Effector memory CD4-positive, alpha-beta T cell (primary cell): ENCODE measurements around the gene PRKAG2.

Experiments used
- DNase-seq, 3 donors: peaks; one replicate each; pipeline ENCODE4 v3.0.0-alpha.2; 2020
- H3K27ac ChIP-seq: 2 replicates; pipeline ENCODE4 v1.7.0; 2013; ENCODE audit warnings: mild to moderate bottlenecking, low read length, moderate library complexity; ENCODE audit not compliant: insufficient read depth, poor library complexity, severe bottlenecking
- H3K27me3 ChIP-seq: replicated peaks from 2 replicates; pipeline ENCODE4 v1.7.0; 2013; ENCODE audit warnings: mild to moderate bottlenecking, low read length; ENCODE audit not compliant: insufficient read depth, control insufficient read depth, poor library complexity, severe bottlenecking
- H3K36me3 ChIP-seq: 2 replicates; pipeline ENCODE4 v1.7.0; 2013; ENCODE audit warnings: mild to moderate bottlenecking, low read length, moderate library complexity; ENCODE audit not compliant: control insufficient read depth, insufficient read depth
- H3K4me1 ChIP-seq: 2 replicates; pipeline ENCODE4 v1.7.0; 2013; ENCODE audit warnings: low read length, mild to moderate bottlenecking; ENCODE audit not compliant: control insufficient read depth, insufficient read depth, poor library complexity, severe bottlenecking
- H3K4me3 ChIP-seq: 2 replicates; pipeline ENCODE4 v1.7.0; 2013; ENCODE audit warnings: low read length, low read depth, mild to moderate bottlenecking; ENCODE audit not compliant: insufficient read depth, poor library complexity, severe bottlenecking
- H3K9me3 ChIP-seq: 2 replicates; pipeline ENCODE4 v1.7.0; 2013; ENCODE audit warnings: mild to moderate bottlenecking, low read length, moderate library complexity; ENCODE audit not compliant: control insufficient read depth

The PRKAG2 gene

GRCh38 chr7:151836927-151837205 lies 40.0 kb downstream of the PRKAG2 start:
- Histone ChIP-seq H3K27me3 (no peaks in the 10 kb centered on the region), H3K36me3 (no peaks in the 10 kb centered on the region), H3K9me3 (no peaks in the 10 kb centered on the region), H3K4me1 (peaks cover 17% of the 10 kb centered on the region), H3K4me3 (no peak overlapping the region), H3K27ac (no peak overlapping the region)
- DNase-seq, result no peak

- Histone ChIP-seq H3K27me3 (no peaks in the 10 kb centered on the region), H3K4me1 (peaks cover 17% of the 10 kb centered on the region), H3K27ac (no peak overlapping the region), H3K9me3 (no peaks in the 10 kb centered on the region), H3K36me3 (no peaks in the 10 kb centered on the region), H3K4me3 (no peak overlapping the region)
- no peak for DNase-seq
These were observed 40.6 kb downstream of the PRKAG2 start for GRCh38 chr7:151836191-151836926.

GRCh38 chr7:151835636-151836035 lies 41.3 kb downstream of the PRKAG2 start:
- no peak overlapping the region for H3K4me3 ChIP-seq
- no peaks in the 10 kb centered on the region for H3K9me3 ChIP-seq
- no peak for DNase-seq
- peaks cover 16% of the 10 kb centered on the region for H3K4me1 ChIP-seq
- H3K36me3 ChIP-seq, result no peaks in the 10 kb centered on the region
- H3K27me3 ChIP-seq, result no peaks in the 10 kb centered on the region
- no peak overlapping the region for H3K27ac ChIP-seq

- Histone ChIP-seq H3K27me3 (no peaks in the 10 kb centered on the region), H3K36me3 (no peaks in the 10 kb centered on the region), H3K4me1 (peaks cover 9% of the 10 kb centered on the region), H3K9me3 (no peaks in the 10 kb centered on the region), H3K4me3 (no peak overlapping the region), H3K27ac (no peak overlapping the region)
- no peak for DNase-seq
These were observed 42.5 kb downstream of the PRKAG2 start for GRCh38 chr7:151834271-151835035.

- H3K27ac ChIP-seq, result no peak overlapping the region
- H3K27me3 ChIP-seq, result no peaks in the 10 kb centered on the region
- no peak for DNase-seq
- H3K36me3 ChIP-seq, result no peaks in the 10 kb centered on the region
- no peaks in the 10 kb centered on the region for H3K9me3 ChIP-seq
- no peak overlapping the region for H3K4me3 ChIP-seq
- peaks cover 1% of the 10 kb centered on the region for H3K4me1 ChIP-seq
These were observed 43.2 kb downstream of the PRKAG2 start for GRCh38 chr7:151833691-151834090.

- Histone ChIP-seq H3K4me1 (no peaks in the 10 kb centered on the region), H3K36me3 (no peaks in the 10 kb centered on the region), H3K27me3 (no peaks in the 10 kb centered on the region), H3K27ac (no peak overlapping the region), H3K9me3 (no peaks in the 10 kb centered on the region), H3K4me3 (no peak overlapping the region)
- no peak for DNase-seq
These were observed 43.7 kb downstream of the PRKAG2 start for GRCh38 chr7:151833213-151833651.

GRCh38 chr7:151832656-151833055 lies 44.3 kb downstream of the PRKAG2 start:
- H3K27me3 ChIP-seq, result no peaks in the 10 kb centered on the region
- no peaks in the 10 kb centered on the region for H3K36me3 ChIP-seq
- no peak for DNase-seq

GRCh38 chr7:151832138-151832537 lies 44.8 kb downstream of the PRKAG2 start:
- H3K4me1 ChIP-seq, result no peaks in the 10 kb centered on the region
- no peak for DNase-seq
- no peaks in the 10 kb centered on the region for H3K36me3 ChIP-seq
- H3K4me3 ChIP-seq, result no peak overlapping the region
- H3K9me3 ChIP-seq, result no peaks in the 10 kb centered on the region
- H3K27ac ChIP-seq, result no peak overlapping the region
- H3K27me3 ChIP-seq, result no peaks in the 10 kb centered on the region

More at GRCh38 chr7:151832656-151833055, 44.3 kb downstream of the PRKAG2 start:
- H3K27ac ChIP-seq, result no peak overlapping the region
- no peaks in the 10 kb centered on the region for H3K4me1 ChIP-seq
- no peak overlapping the region for H3K4me3 ChIP-seq
- H3K9me3 ChIP-seq, result no peaks in the 10 kb centered on the region

GRCh38 chr7:151831606-151832005 lies 45.3 kb downstream of the PRKAG2 start:
- no peak for DNase-seq
- Histone ChIP-seq H3K4me1 (no peaks in the 10 kb centered on the region), H3K36me3 (no peaks in the 10 kb centered on the region), H3K9me3 (no peaks in the 10 kb centered on the region), H3K4me3 (no peak overlapping the region), H3K27me3 (no peaks in the 10 kb centered on the region), H3K27ac (no peak overlapping the region)

- no peaks in the 10 kb centered on the region for H3K36me3 ChIP-seq
- no peaks in the 10 kb centered on the region for H3K27me3 ChIP-seq
- H3K4me1 ChIP-seq, result no peaks in the 10 kb centered on the region
- H3K27ac ChIP-seq, result no peak overlapping the region
- DNase-seq, result no peak
- no peaks in the 10 kb centered on the region for H3K9me3 ChIP-seq
- H3K4me3 ChIP-seq, result no peak overlapping the region
These were observed 46.6 kb downstream of the PRKAG2 start for GRCh38 chr7:151830121-151830830.
